GM19328 (cell line): ENCODE results near the gene ATG7.
"Not testable (repeated sequence)": the region's sequence is repeated elsewhere in the genome, so short reads cannot be mapped to it uniquely, and the experiment has no call there.

Experiments
- ATAC-seq: cut with Tn5 transposase; IDR thresholded peaks from one replicate; pipeline ENCODE4 v1.9.1; 2021; ENCODE audit warnings: mild to moderate bottlenecking, moderate library complexity; ENCODE audit not compliant: unreplicated experiment

Gene ATG7

GRCh38 chr3:11563865-11564185 is 291.6 kb downstream of the ATG7 start:
- ATAC-seq = no peak

DNA sequence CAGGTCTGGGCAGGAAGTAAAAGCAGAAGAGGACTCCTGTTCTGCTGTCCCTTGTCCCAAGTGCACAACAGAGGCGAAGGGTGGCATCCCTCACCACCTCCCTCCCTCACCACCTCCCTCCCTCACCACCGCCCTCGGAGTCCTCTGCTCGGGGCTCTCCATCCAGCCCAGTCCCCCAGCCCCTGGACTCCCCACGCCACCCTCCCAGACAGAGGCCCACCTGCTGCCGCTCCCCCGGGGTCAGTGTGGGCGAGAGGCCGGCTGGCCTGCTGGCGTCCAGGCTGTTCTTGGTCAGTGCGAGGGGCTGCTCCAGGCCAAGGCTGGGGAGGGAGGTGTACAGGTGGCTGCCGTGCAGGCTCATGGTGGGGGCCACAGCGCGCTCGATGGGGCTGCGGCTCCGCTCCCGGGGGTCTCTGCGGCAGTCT is 292.4 kb downstream of the ATG7 start:
- no peak for ATAC-seq

DNA sequence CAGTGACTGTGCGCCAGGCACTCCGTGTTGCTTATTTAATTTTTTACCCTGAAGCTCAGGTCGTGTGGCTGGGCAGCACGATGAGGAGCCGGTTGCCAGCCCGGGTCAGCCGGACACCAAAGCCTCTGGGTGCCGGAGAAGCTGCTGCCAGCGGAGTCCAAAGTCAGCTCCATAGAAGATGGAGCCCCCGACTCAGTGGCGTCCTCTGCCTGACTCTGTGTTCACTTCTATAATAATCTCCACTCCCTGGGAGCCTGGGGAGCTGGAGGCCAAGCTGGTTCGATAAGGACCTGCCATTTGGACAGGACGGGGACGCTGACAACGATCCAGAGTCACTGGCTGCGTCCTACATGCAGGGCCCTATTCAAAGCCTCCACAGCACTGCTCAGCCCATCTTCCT is 292.9 kb downstream of the ATG7 start:
- ATAC-seq = no peak

GRCh38 chr3:11565492-11565891 is 293.3 kb downstream of the ATG7 start:
- no peak for ATAC-seq

DNA sequence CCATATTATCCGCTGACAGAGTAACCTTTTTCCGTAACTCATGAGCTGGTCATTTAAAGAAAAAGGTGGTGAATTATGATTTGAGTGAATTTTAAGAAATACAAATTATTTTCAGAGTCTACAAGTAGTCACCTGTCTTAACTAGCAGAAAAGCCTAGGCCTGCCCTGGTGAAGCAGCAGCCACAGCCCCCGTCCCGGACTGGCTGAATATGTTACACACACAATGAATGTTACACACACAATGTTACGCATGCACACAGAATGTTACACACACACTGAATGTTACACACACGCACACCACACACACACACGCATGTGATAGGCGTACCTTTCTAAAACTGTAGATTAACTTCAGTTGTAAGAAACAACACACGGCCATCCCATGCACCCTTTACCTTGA is 293.7 kb downstream of the ATG7 start:
- no peak for ATAC-seq

DNA sequence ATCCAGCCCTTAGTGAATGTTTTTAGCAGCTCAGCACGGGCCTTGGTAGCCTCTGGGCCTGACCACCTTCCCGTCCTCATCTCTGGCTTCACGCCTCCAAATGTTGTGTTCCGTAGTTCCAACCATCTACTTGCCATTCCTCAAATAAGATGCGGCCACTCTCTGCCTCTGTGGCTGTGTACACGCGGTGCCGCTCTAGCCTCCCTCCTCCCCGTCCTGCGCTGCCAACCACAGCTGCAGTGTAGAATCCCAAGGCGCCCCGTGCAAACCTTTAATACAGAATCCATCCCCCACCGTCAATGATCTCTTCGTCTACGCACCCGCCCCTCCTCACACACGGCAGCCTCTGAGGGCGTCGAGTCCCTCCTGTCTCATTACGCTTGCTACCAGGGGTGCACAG is 294.3 kb downstream of the ATG7 start:
- no peak for ATAC-seq

- ATAC-seq = no peak
These were observed 294.7 kb downstream of the ATG7 start for GRCh38 chr3:11566916-11567315.

- ATAC-seq = no peak
These were observed 295.6 kb downstream of the ATG7 start for GRCh38 chr3:11567516-11568467.

DNA sequence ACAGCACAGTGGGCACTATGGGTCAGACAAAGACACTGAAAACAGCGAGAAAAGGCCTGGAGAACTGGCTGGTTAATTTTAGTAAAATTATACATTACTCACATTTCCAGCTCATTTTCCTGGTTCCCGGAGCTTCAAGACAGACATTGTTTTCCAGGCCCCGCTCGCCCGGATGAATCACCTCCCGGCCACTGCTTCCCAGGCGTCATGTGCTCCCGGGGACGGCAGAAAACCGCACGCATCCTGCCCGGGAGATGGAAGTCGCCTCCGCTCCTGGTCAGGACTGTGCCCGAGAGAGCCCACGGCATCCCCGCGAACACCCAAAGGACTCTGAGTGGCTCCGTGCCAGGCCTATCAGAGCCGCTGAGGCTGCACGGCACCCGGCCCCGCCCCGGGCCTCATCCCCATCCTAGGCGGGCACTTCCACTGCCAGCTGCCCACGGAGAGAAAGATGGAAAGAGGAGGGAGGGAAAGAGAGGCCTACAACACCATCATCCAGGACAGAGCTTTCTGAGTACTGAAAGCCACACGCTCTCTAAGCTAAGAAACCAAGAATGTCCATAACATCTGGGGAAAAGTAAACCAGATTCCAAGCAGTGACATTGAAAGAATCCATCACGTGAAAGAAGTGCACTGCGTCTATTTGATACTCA is 296.4 kb downstream of the ATG7 start:
- no peak for ATAC-seq

DNA sequence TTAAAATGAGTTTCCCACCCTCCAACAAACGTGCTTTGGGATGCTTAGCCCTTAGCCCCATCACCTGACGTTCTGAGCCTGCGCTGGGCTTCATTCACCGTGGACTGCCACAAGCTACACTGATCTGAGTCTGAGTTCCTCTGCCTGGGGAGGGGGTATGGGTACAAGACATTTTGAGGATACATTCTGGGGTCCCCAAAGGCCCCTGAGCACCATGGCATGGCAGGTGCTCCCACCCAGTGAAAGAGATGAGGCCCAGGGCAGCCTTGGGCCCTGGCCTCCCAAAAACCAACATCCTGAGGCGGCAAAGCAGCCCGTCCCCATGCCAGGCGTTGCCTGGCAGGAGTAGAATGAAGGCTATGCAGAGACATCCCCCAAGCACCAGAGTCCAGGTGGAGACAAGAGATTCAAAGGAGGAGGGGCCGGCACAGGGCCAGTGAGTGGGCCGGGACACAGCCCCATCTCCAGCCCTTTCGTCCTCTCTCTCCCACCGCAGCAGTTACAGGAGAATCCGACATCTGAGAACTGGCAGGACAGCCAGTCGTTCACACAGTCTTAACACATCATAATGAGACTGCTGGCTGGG is 297.1 kb downstream of the ATG7 start:
- ATAC-seq = no peak

GRCh38 chr3:11570251-11570650 is 298.1 kb downstream of the ATG7 start:
- no peak for ATAC-seq

DNA sequence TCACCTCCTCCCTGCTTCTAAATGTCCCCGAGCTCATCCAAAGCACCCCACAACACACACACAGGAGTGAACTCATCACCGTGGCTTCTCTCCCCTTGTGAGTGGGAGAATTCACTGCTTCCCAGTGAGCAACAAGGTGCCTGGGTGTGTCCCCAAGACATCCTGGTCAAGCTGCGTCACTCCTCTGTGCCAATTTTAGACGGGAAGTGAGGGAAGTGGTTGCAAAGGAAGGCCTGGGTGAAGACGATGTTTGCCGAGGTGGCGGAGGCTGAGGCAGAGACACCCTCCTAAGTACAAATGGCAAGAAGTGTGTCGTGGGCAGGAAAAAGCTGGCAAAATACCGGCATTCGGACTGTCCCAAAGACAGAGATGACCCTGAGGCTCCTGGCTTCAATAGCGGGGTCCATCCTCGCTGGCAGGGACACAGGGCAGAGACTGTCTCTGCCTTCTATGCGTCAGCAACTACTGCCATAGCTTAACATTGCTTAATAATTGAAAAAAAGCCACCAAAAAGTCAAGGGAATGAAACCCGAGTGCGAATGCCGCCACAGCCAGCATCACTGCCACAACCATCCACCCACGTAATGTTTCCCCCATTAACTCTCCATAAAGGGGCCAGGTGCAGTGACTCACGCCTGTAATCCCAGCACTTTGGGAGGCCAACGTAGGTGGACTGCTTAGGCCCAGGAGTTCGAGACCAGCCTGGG is 298.7 kb downstream of the ATG7 start:
- ATAC-seq = no peak

DNA sequence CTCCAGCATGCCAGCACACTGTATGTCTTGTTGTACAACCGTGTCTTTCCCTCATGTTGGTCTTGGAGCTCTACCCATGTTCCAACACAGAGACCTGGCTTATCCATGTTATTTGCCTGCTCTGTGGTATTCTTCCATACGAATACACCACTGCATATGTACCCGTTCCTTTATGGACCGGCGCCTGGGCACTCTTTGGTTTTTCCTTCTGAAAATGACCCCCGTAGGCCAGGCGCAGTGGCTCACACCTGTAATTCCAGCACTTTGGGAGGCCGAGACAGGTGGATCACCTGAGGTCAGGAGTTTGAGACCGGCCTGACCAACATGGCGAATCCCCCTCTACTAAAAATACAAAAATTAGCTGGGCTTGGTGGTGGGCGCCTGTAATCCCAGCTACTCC is 300.5 kb downstream of the ATG7 start:
- ATAC-seq = not testable (repeated sequence)

DNA sequence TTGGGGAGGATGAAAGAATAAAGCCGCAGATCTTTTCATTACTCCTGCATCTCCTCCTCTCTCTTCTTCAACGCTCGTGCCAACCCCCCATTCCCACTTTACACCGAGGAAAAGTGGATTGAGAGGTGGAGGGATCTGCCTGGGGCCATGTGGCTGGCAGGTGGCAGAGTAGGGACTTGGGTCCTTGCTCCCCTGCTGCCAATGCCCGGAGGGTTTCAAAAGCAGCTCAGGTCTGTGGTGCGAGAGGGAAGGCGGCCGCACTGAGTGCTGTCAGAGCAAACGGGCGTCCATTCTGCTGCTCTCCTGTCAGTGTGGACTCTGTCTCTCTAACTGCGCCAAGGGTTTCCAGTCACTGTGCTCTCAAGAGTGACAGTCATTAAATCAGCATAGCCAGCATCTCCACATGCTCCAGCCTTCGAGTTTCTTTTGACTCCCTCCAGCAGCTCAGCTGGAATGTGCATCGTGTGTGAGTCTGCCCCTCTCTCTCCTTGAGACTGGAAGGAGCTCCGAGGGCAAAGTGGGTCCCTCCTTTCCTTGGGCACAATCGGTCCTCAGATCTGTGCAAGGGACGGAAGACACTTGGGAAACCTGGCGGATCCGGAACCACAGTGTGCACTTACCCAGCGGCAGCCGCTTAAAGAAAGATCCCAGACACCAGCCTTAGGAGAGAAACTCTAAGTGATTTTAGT is 302.9 kb downstream of the ATG7 start:
- ATAC-seq = no peak

- no peak for ATAC-seq
These were observed 303.5 kb downstream of the ATG7 start for GRCh38 chr3:11575677-11576076.

GRCh38 chr3:11576453-11576852 is 304.3 kb downstream of the ATG7 start:
- no peak for ATAC-seq

DNA sequence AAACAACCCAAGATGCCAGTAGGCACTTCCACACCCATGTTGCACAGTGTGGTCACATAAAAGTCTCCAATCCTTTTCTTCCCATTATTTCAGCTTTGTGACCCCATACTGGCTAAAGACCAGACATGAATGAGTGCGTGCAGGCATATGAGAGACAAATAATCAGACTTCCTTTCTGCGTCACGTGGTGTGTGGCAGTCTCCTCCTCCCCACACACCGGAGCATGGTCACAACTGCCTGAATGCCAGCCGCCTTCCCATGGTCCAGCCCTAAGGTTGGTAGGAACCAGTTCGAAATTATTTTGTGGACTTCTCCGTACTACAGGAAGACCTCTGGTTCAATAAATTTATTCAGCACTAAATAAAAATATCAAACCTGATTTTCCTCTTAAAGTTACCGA is 306.0 kb downstream of the ATG7 start:
- ATAC-seq = no peak

DNA sequence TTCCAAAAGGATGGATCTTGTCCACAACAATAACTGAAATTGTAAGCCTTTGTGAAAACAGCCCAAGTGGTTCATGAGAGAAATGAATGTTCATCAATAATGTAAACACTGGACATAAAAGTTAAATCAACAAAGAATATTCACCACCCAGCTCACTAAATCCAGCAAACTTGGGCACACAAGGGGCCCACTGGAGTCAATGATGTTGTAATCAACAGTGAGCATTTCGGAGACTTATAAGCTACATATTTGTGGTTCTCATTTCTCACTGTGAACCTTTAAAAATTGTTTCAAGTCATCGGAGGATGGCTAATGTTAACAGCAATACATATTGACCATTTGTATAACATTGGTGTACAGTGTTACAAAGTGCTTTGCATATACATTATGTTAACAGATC is 308.4 kb downstream of the ATG7 start:
- ATAC-seq = no peak

GRCh38 chr3:11581237-11582190 is 309.3 kb downstream of the ATG7 start:
- no peak for ATAC-seq
